AG04449 (cell line): ENCODE data around the gene APOBEC3B.
"Not testable (repeated sequence)": the region's sequence is repeated elsewhere in the genome, so short reads cannot be mapped to it uniquely, and the experiment has no call there.

Experiments
- CTCF ChIA-PET: fragments of 350-600 bp; formaldehyde crosslinking; extraction: SDS; loops from one replicate; lab custom pipeline; 2021; ENCODE audit warnings: antibody characterized with exemption; lab: Yijun Ruan, JAX
- POLR2A ChIA-PET: fragments of 400-600, 350-600 bp; formaldehyde crosslinking; extraction: SDS; loops from one replicate; lab custom pipeline; 2020; ENCODE audit warnings: antibody characterized with exemption, inconsistent platforms; lab: Yijun Ruan, JAX
- DNase-seq: peaks from one replicate; pipeline ENCODE4 v3.0.0-alpha.2; 2010; ENCODE audit warnings: low read depth, low spot score
- H3K4me3 ChIP-seq: 2 replicates; pipeline ENCODE4 v1.5.1; 2011; ENCODE audit warnings: low read depth, mild to moderate bottlenecking, control low read depth, low read length
- CTCF ChIP-seq: IDR thresholded peaks from one replicate; pipeline ENCODE4 v1.5.1; 2011; ENCODE audit warnings: mild to moderate bottlenecking, moderate library complexity, low read length, control low read depth, inconsistent platforms; ENCODE audit not compliant: insufficient read depth; ENCODE audit errors: missing control alignments

APOBEC3B gene

GRCh38 chr22:38943882-38944281, 38.3 kb upstream of the APOBEC3B start:
- DNase-seq: no peak
- CTCF ChIA-PET: no interaction called here
- no peak for TF ChIP-seq CTCF
- no peak overlapping the region for H3K4me3 ChIP-seq
- POLR2A ChIA-PET: no interaction called here

GRCh38 chr22:38944653-38945052, 37.5 kb upstream of the APOBEC3B start:
- no peak overlapping the region for H3K4me3 ChIP-seq
- ChIA-PET POLR2A (no interaction called here), CTCF (no interaction called here)
- no peak for DNase-seq
- no peak for TF ChIP-seq CTCF

- CTCF ChIA-PET, H3K4me3 ChIP-seq, DNase-seq, POLR2A ChIA-PET: not testable (repeated sequence)
Measured at GRCh38 chr22:38945706-38946338, 36.3 kb upstream of the APOBEC3B start.

- ChIA-PET CTCF (no interaction called here), POLR2A (no interaction called here)
- no peak for TF ChIP-seq CTCF
- DNase-seq: no peak
- no peak overlapping the region for H3K4me3 ChIP-seq
Measured at GRCh38 chr22:38946771-38947170, 35.4 kb upstream of the APOBEC3B start.

GRCh38 chr22:38947321-38948140, 34.6 kb upstream of the APOBEC3B start:
- ChIA-PET POLR2A (no interaction called here), CTCF (interaction anchor here (0.6 kb wide), 1 partner anchor 489 kb away, joined by 3 read pairs; no protein-coding TSS in a partner anchor)
- no peak for TF ChIP-seq CTCF
- H3K4me3 ChIP-seq: no peak overlapping the region
- no peak for DNase-seq

GRCh38 chr22:38948181-38948940, 33.8 kb upstream of the APOBEC3B start:
- H3K4me3 ChIP-seq: no peak overlapping the region
- ChIA-PET CTCF (interaction anchor here (0.6 kb wide), 1 partner anchor 488 kb away, joined by 3 read pairs; no protein-coding TSS in a partner anchor), POLR2A (no interaction called here)
- no peak for TF ChIP-seq CTCF
- no peak for DNase-seq
